ENCODE results near the gene COL18A1. TPM values are rescaled to one million over a fixed set of nuclear protein-coding genes. Genes with fewer than 3 reads are reported as not detected.

The COL18A1 gene
- total and polyA plus RNA-seq, 3 experiments from 2014 or later = 1.9 to 4.7 (median 2.2) TPM

GRCh38 chr21:45515241-45516061 lies 110.5 kb downstream of the COL18A1 start:
- peaks cover 18 to 27% (median 26%) of the 10 kb centered on the region in 5 donors for H3K9me3 Mint-ChIP-seq
- POLR2A ChIA-PET = no interaction called here
- CTCF ChIA-PET = no interaction called here

DNA sequence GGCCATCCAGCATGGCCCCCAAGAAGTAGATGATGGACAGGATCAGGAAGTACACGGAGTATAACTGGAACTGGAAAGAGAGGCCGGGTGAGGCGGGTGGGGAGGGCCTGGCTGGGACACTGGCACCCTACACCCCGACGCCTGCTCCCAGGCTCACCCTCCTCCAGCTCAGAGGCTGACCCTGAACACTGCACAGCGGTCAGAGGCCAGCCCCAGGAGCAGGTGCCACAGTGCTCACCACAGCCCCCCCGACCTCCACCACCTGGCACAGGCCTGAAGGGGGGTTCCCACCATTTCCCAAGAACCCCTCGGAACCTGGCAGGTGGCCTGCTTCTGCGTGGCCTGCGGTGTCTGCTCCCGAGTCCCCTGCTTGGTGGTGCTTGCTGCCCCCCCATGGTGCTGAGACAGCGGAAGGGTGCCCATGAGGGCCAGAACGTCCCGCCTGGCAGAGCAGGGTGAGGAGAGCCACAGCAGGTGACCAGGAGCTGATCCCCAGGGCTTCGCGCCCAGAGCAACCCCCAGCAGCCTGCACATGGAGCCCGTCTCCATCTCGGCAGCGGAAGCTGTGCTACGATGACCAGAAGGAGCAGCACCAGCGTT lies 111.2 kb downstream of the COL18A1 start:
- H3K27ac Mint-ChIP-seq = peak overlapping the region in 1 of 8 donors; percentile 88
- no peaks in the 10 kb centered on the region for H3K27me3 Mint-ChIP-seq
- Histone ChIP-seq H3K9me3 (ENCODE audit: low read length) (peaks cover 10% of the 10 kb centered on the region), H3K36me3 (ENCODE audit: insufficient read depth, low read length) (no peaks in the 10 kb centered on the region), H3K4me1 (ENCODE audit: insufficient read depth, low read length) (no peaks in the 10 kb centered on the region), H3K27ac (ENCODE audit: low read depth, low read length) (no peak overlapping the region), H3K4me3 (ENCODE audit: low read length) (no peak overlapping the region), H3K27me3 (ENCODE audit: insufficient read depth, low read length, poor library complexity, severe bottlenecking) (no peaks in the 10 kb centered on the region)
- ChIA-PET POLR2A (no interaction called here), CTCF (no interaction called here)
- no peak for DNase-seq
- H3K4me3 Mint-ChIP-seq = no peak overlapping the region
- peaks cover 19 to 37% (median 32%) of the 10 kb centered on the region in 3 donors for H3K36me3 Mint-ChIP-seq
- H3K4me1 Mint-ChIP-seq = peaks cover 6 to 13% (median 10%) of the 10 kb centered on the region in 3 donors
- peaks cover 18 to 33% (median 26%) of the 10 kb centered on the region in 5 donors for H3K9me3 Mint-ChIP-seq

More at GRCh38 chr21:45515241-45516061, 110.5 kb downstream of the COL18A1 start:
- no peaks in the 10 kb centered on the region for H3K27me3 Mint-ChIP-seq
- Histone ChIP-seq H3K36me3 (ENCODE audit: insufficient read depth, low read length) (no peaks in the 10 kb centered on the region), H3K4me3 (ENCODE audit: low read length) (no peak overlapping the region), H3K4me1 (ENCODE audit: insufficient read depth, low read length) (no peaks in the 10 kb centered on the region), H3K9me3 (ENCODE audit: low read length) (peaks cover 10% of the 10 kb centered on the region), H3K27ac (ENCODE audit: low read depth, low read length) (no peak overlapping the region), H3K27me3 (ENCODE audit: insufficient read depth, low read length, poor library complexity, severe bottlenecking) (no peaks in the 10 kb centered on the region)
- H3K36me3 Mint-ChIP-seq = peaks cover 13 to 32% (median 28%) of the 10 kb centered on the region in 3 donors
- H3K27ac Mint-ChIP-seq = no peak overlapping the region
- no peak for DNase-seq
- no peak overlapping the region for H3K4me3 Mint-ChIP-seq
- peaks cover 6 to 13% (median 10%) of the 10 kb centered on the region in 3 donors for H3K4me1 Mint-ChIP-seq

- Histone ChIP-seq H3K4me1 (ENCODE audit: insufficient read depth, low read length) (no peaks in the 10 kb centered on the region), H3K4me3 (ENCODE audit: low read length) (no peak overlapping the region), H3K27ac (ENCODE audit: low read depth, low read length) (no peak overlapping the region), H3K9me3 (ENCODE audit: low read length) (peaks cover 10% of the 10 kb centered on the region), H3K27me3 (ENCODE audit: insufficient read depth, low read length, poor library complexity, severe bottlenecking) (no peaks in the 10 kb centered on the region), H3K36me3 (ENCODE audit: insufficient read depth, low read length) (no peaks in the 10 kb centered on the region)
- ChIA-PET CTCF (no interaction called here), POLR2A (no interaction called here)
- H3K4me1 Mint-ChIP-seq = peaks cover 6 to 13% (median 10%) of the 10 kb centered on the region in 3 donors
- peaks cover 18 to 34% (median 26%) of the 10 kb centered on the region in 5 donors for H3K9me3 Mint-ChIP-seq
- H3K4me3 Mint-ChIP-seq = no peak overlapping the region
- H3K36me3 Mint-ChIP-seq = peaks cover 23 to 43% (median 38%) of the 10 kb centered on the region in 3 donors
- peak overlapping the region in 1 of 8 donors; percentile 88 for H3K27ac Mint-ChIP-seq
- no peaks in the 10 kb centered on the region for H3K27me3 Mint-ChIP-seq
- DNase-seq = peak in 1 of 5 donors; percentile 22
Measured at GRCh38 chr21:45516671-45517151, 111.7 kb downstream of the COL18A1 start.

- no peaks in the 10 kb centered on the region for H3K27me3 Mint-ChIP-seq
- no peaks in the 10 kb centered on the region for H3K36me3 ChIP-seq (ENCODE audit: insufficient read depth, low read length)
- ChIA-PET CTCF (no interaction called here), POLR2A (no interaction called here)
- H3K27ac ChIP-seq (ENCODE audit: low read depth, low read length) = no peak overlapping the region
- H3K27ac Mint-ChIP-seq = peak overlapping the region in 1 of 8 donors; percentile 66
- no peak overlapping the region for H3K4me3 ChIP-seq (ENCODE audit: low read length)
- H3K4me1 ChIP-seq (ENCODE audit: insufficient read depth, low read length) = no peaks in the 10 kb centered on the region
- H3K9me3 Mint-ChIP-seq = peaks cover 18 to 34% (median 26%) of the 10 kb centered on the region in 5 donors
- H3K36me3 Mint-ChIP-seq = peaks cover 23 to 50% (median 41%) of the 10 kb centered on the region in 3 donors
- H3K27me3 ChIP-seq (ENCODE audit: insufficient read depth, low read length, poor library complexity, severe bottlenecking) = no peaks in the 10 kb centered on the region
- H3K4me3 Mint-ChIP-seq = no peak overlapping the region
- peaks cover 10% of the 10 kb centered on the region for H3K9me3 ChIP-seq (ENCODE audit: low read length)
- H3K4me1 Mint-ChIP-seq = peaks cover 6 to 13% (median 10%) of the 10 kb centered on the region in 3 donors
- DNase-seq = peak in 1 of 5 donors; percentile 30
Measured at GRCh38 chr21:45517249-45518065, 112.5 kb downstream of the COL18A1 start.

- Mint-ChIP-seq H3K4me1 (peaks cover 6 to 12% (median 10%) of the 10 kb centered on the region in 3 donors), H3K9me3 (peaks cover 18 to 34% (median 26%) of the 10 kb centered on the region in 5 donors), H3K4me3 (no peak overlapping the region), H3K27me3 (no peaks in the 10 kb centered on the region), H3K27ac (no peak overlapping the region), H3K36me3 (peaks cover 23 to 51% (median 41%) of the 10 kb centered on the region in 3 donors)
- H3K9me3 ChIP-seq (ENCODE audit: low read length) = peaks cover 10% of the 10 kb centered on the region
- no peaks in the 10 kb centered on the region for H3K36me3 ChIP-seq (ENCODE audit: insufficient read depth, low read length)
- no peaks in the 10 kb centered on the region for H3K4me1 ChIP-seq (ENCODE audit: insufficient read depth, low read length)
- no peak overlapping the region for H3K4me3 ChIP-seq (ENCODE audit: low read length)
- ChIA-PET CTCF (no interaction called here), POLR2A (no interaction called here)
- DNase-seq = no peak
- H3K27me3 ChIP-seq (ENCODE audit: insufficient read depth, low read length, poor library complexity, severe bottlenecking) = no peaks in the 10 kb centered on the region
- no peak overlapping the region for H3K27ac ChIP-seq (ENCODE audit: low read depth, low read length)
Measured at GRCh38 chr21:45518742-45519141, 113.8 kb downstream of the COL18A1 start.

GRCh38 chr21:45519182-45519581 lies 114.2 kb downstream of the COL18A1 start:
- H3K27me3 ChIP-seq (ENCODE audit: insufficient read depth, low read length, poor library complexity, severe bottlenecking) = no peaks in the 10 kb centered on the region
- no peak overlapping the region for H3K4me3 ChIP-seq (ENCODE audit: low read length)
- no peak overlapping the region for H3K27ac ChIP-seq (ENCODE audit: low read depth, low read length)
- ChIA-PET POLR2A (no interaction called here), CTCF (no interaction called here)
- Mint-ChIP-seq H3K27ac (no peak overlapping the region), H3K36me3 (peaks cover 23 to 50% (median 41%) of the 10 kb centered on the region in 3 donors), H3K27me3 (no peaks in the 10 kb centered on the region), H3K4me1 (peaks cover 6 to 10% (median 10%) of the 10 kb centered on the region in 3 donors), H3K4me3 (no peak overlapping the region), H3K9me3 (peaks cover 18 to 34% (median 26%) of the 10 kb centered on the region in 5 donors)
- H3K36me3 ChIP-seq (ENCODE audit: insufficient read depth, low read length) = no peaks in the 10 kb centered on the region
- no peaks in the 10 kb centered on the region for H3K4me1 ChIP-seq (ENCODE audit: insufficient read depth, low read length)
- peaks cover 10% of the 10 kb centered on the region for H3K9me3 ChIP-seq (ENCODE audit: low read length)
- no peak for DNase-seq

DNA sequence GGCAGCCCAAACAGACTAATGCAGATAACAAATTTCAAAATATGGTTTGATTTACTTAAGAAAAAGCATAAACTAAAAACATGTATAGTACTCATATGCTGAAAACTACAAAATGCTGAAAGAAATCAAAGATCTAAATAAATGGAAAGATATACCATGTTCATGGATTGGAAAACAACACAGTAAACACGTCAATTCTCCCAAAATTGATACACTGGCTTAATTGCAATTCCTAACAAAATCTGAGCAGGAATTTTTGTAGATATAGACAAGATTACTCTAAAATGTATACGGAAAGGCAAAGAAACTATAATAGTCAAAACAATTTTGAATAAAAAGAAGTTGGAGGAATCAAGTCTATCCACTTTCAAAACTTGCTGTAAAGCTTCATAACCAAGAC lies 116.3 kb downstream of the COL18A1 start:
- no peaks in the 10 kb centered on the region for H3K27me3 ChIP-seq (ENCODE audit: insufficient read depth, low read length, poor library complexity, severe bottlenecking)
- H3K4me1 ChIP-seq (ENCODE audit: insufficient read depth, low read length) = no peaks in the 10 kb centered on the region
- H3K4me1 Mint-ChIP-seq = peaks cover 6 to 10% (median 10%) of the 10 kb centered on the region in 3 donors
- DNase-seq = no peak
- peaks cover 10% of the 10 kb centered on the region for H3K9me3 ChIP-seq (ENCODE audit: low read length)
- H3K36me3 ChIP-seq (ENCODE audit: insufficient read depth, low read length) = no peaks in the 10 kb centered on the region
- peaks cover 18 to 34% (median 26%) of the 10 kb centered on the region in 5 donors for H3K9me3 Mint-ChIP-seq
- no peak overlapping the region for H3K4me3 Mint-ChIP-seq
- no peak overlapping the region for H3K27ac Mint-ChIP-seq
- H3K27me3 Mint-ChIP-seq = no peaks in the 10 kb centered on the region
- no peak overlapping the region for H3K4me3 ChIP-seq (ENCODE audit: low read length)
- H3K36me3 Mint-ChIP-seq = peaks cover 23 to 48% (median 41%) of the 10 kb centered on the region in 3 donors
- CTCF ChIA-PET = no interaction called here
- no peak overlapping the region for H3K27ac ChIP-seq (ENCODE audit: low read depth, low read length)
- POLR2A ChIA-PET = no interaction called here

Data from CD8-positive, alpha-beta memory T cell (primary cell).